GM12878 (cell line): Measurements from ENCODE around the gene RARA.

ENCODE experiments used
- CTCF ChIP-seq, 3 experiments: IDR thresholded peaks in 2 of 3; conservative IDR thresholded peaks in 1 of 3; 2 replicates each; pipeline ENCODE4 v1.5.1; 2011; ENCODE audit warnings: low read depth in 3 of 3, low read length in 3 of 3, mild to moderate bottlenecking in 3 of 3, control low read depth in 2 of 3, moderate library complexity in 2 of 3, inconsistent platforms in 1 of 3, mixed read lengths in 1 of 3; ENCODE audit not compliant: control insufficient read depth in 2 of 3, insufficient read depth in 1 of 3; ENCODE audit errors: extremely low read depth in 1 of 3
- KDM1A ChIP-seq: fragments of 200-600 bp; sonication (generic); IDR thresholded peaks from 2 replicates; pipeline ENCODE4 v1.6.1; 2016; ENCODE audit warnings: borderline replicate concordance
- NR2C2 ChIP-seq: IDR thresholded peaks from 2 replicates; pipeline ENCODE4 v1.6.1; 2011; ENCODE audit warnings: borderline replicate concordance, low read depth; ENCODE audit not compliant: control insufficient read depth, insufficient read length
- RAD21 ChIP-seq: IDR thresholded peaks from 2 replicates; pipeline ENCODE4 v1.6.1; 2011; ENCODE audit warnings: mild to moderate bottlenecking, low read depth, low read length, moderate library complexity; ENCODE audit not compliant: insufficient read depth
- RBBP5 ChIP-seq: fragments of 200-600 bp; sonication (generic); conservative IDR thresholded peaks from 2 replicates; pipeline ENCODE4 v1.6.1; 2016
- TARDBP ChIP-seq: IDR thresholded peaks from 2 replicates; pipeline ENCODE4 v1.6.1; 2016; ENCODE audit warnings: borderline replicate concordance
- ZBTB4 ChIP-seq: fragments of 450-650 bp; formaldehyde crosslinking; IDR thresholded peaks from 2 replicates; pipeline ENCODE4 v1.4.0; 2022; ENCODE audit warnings: mild to moderate bottlenecking, moderate library complexity

GRCh38 chr17:40321524-40321929 is 12.5 kb downstream of the RARA start:
- TF ChIP-seq NR2C2 (no peak), TARDBP (no peak), RBBP5 (no peak), ZBTB4 (CRISPR knock-in tag) (no peak), CTCF (IDR thresholded peaks at IDR 0.05 in 2 of 3, conservative IDR thresholded peaks at IDR 0.05 in 1 of 3; ENCODE audit: control insufficient read depth in 2 of 3, extremely low read depth in 1 of 3, insufficient read depth in 1 of 3, low read depth in 3 of 3, low read length in 3 of 3) (no peak), RAD21 (no peak), KDM1A (no peak)
